H54 (cell line): ENCODE measurements around the gene CHD6.

Experiments used
- DNase-seq: peaks from one replicate; pipeline ENCODE4 v3.0.0; 2011; ENCODE audit warnings: low spot score, mixed read lengths; ENCODE audit not compliant: insufficient read length
- FAIRE-seq: peaks from 3 replicates; lab custom pipeline; 2011; peaks lifted over from hg19 to GRCh38; lab: Jason Lieb, UNC
- POLR2A ChIP-seq: IDR thresholded peaks from 2 replicates; pipeline ENCODE4 v1.6.1; 2011; ENCODE audit warnings: low read depth, mild to moderate bottlenecking, low read length

The CHD6 gene

GRCh38 chr20:41631826-41632225, 13.6 kb upstream of the CHD6 start:
- FAIRE-seq (no peak), DNase-seq (no peak)
- TF ChIP-seq POLR2A = no peak

DNA sequence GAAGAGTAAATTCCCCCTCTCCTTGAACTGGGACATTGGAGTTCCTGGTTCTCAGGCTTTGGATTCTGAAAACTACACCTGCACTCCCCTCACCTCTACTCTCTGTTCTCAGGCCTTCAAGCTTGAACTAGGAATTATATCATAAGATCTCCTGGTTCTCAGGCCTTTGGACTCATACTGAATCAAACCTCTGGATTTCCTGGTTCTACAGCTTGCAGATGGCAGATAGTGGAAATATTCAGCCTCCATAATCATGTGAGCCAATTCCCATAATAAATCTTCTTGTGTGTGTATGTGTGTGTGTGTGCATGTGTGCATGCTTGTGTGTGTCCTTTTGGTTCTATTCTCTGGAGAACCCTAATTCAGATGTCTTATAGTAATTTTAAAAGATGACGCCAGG, 12.7 kb upstream of the CHD6 start:
- DNase-seq = no peak
- TF ChIP-seq POLR2A = no peak
- no peak for FAIRE-seq

- DNase-seq = no peak
- no peak for FAIRE-seq
Measured at GRCh38 chr20:41627611-41628244, 9.6 kb upstream of the CHD6 start.

DNA sequence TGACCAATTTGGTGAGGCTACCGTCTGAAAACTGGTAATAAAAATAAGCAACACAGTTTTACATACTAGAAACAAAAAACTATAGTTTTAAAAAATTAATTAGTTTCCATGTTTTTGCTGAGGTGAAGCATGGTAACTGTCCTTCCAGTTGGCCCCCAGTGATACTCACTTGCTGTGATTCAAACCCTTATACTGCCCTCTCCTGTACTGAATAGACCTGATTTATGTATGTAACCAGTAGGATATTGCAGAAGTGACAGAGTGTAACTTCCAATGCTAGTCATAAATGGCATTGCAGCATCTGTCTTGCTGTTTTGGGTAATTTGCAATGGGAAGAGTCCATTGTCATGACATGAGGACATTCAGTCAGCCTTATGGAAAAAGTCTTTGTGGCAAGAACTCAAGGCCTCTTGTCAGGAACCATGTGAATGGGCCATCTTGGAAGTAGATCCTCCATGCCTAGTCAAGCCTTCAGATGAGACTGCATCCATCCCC, 8.9 kb upstream of the CHD6 start:
- DNase-seq (no peak), FAIRE-seq (no peak)
- TF ChIP-seq POLR2A = no peak

More at GRCh38 chr20:41627611-41628244, 9.6 kb upstream of the CHD6 start:
- TF ChIP-seq POLR2A = no peak

DNA sequence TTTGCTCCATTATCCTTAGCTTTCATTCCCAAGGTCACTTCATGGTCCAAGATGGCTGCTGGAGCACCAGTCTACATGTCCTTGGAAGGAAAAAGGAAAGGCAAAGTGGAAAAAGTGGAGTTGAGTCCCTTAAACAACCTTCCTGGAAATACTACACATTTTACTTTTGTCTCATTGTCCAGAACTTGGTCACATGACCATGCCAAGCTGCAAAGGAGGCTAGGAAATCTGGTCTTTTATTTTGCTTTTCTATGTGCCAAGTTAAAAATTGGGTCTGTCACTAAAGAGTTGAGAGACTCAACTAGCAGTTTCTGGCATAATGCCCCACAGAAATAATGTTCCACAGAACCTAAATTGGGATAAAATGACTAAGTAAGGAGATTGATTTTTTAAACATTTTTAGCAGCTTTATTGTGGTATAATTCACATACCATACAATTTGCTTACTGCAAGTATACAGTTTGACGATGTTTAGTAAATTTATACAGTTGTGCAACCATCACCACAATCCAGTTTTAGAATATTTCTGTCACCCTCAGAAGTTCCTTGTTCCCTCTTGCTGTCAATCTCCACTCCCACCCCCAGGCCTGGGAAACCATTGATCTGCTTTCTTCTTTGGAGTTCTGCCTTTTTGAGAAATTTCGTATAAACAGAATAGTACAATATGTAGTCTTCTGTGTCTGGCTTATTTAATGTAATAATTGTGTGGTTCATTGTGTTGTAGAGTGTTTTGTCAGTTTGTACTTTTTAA, 5.6 kb upstream of the CHD6 start:
- DNase-seq (no peak), FAIRE-seq (no peak)

GRCh38 chr20:41622584-41622983, 4.4 kb upstream of the CHD6 start:
- FAIRE-seq (no peak), DNase-seq (no peak)
- TF ChIP-seq POLR2A = no peak

More for the DNA sequence above, 5.6 kb upstream of the CHD6 start:
- no peak for TF ChIP-seq POLR2A

- no peak for FAIRE-seq
- no peak for TF ChIP-seq POLR2A
- no peak for DNase-seq
Measured at GRCh38 chr20:41621971-41622370, 3.8 kb upstream of the CHD6 start.

- FAIRE-seq (no peak), DNase-seq (no peak)
- TF ChIP-seq POLR2A = no peak
Measured at GRCh38 chr20:41621421-41621820, 3.2 kb upstream of the CHD6 start.

DNA sequence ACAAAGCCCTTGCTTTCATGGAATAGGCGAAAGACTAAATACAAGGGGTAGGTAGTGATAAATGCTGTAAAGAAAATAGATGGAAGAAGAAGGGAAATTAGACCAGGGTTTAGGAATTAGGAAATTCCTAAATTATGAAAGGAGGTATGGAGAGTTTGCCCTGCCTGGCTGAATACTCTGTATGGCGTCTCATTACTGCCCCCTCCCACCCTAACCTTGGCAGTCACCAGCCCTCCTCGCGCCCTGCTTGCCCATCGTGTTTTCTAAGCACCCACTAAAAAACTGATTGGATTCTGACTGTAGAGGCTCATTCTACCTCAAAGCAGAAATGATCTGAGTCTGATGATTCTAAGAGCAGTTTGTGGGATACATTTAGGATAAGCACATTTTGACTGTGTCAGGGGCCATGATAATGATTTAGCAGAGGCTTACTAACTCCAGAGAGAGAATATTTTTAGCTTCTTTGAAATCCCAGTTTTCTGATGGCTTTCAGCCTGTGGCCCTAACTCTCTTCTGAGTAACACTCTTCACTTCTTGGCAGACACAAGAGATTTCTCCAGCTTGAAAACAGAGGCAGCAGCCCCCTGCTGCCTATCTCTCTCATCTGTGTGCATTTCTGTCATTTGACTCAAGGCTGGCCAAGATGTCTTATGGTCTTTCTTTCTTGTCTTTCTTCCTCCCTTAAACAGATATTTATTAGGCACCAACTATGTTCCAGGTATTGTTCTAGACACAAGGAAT, 1.4 kb upstream of the CHD6 start:
- FAIRE-seq = no peak
- no peak for DNase-seq
- no peak for TF ChIP-seq POLR2A

DNA sequence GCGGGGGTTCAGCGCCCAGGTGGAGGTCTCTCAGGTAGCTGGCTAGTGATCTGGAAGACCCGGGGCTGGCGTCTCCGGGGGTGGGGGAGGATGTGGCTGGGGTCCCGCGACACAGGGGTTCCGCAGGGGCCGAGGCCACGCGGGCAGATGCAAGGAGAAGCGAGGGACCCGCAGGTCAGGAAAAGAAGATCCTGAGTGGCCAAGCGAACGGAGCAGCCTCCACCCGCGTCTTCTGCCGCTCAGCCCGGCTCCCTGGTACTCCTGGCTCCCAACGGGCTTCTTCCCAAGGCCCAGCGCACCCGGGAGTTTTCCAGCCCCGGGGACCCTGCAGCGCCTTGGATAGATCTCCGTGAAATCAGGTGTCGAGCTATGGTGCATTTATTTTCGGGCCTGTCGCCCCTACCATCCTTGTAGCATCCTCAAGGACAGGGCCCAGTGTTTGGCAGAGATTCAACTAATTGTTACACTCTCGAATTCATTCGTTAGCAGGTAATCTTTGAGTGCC, 682 bp upstream of the CHD6 start:
- FAIRE-seq (no peak), DNase-seq (peak; percentile 28)
- no peak for TF ChIP-seq POLR2A

DNA sequence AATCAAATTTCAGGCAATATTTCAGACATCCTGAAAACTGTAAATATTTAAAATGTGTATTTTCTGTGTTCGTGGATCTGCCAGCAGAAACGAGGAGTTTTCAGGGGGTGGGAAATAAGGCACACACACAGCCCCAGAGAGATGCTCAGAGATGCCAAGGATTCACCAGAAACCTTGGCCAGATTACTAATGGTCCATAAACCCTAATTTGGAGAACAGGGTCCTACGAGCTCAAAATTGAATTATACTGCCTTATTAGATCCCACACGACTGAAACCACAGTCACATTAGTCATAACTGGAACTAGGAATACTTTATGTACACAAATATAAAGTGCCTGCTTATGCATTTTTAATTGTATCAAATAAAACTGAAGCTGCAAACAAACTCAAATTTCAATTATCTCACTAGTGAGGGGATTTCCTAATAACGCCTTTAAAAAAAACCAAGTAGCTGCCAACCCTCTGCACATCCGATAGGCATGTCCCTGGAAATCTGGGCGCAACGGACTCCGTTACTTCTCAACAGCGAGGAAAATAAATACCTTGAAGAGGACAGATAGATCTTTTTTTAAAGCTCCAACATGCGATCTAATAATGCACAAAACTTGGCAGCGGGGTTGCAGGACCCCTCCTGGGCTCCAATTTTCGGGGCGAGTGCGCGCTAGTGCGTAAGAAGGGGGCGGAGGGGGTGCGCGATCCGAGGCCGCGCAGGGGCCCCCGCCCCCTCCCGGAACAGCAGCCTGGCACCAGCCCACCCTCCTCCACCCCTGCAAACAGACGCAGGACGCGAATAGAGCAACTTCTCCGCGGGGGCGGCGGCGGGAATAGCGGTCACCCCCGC, 897 bp downstream of the CHD6 start:
- no peak for FAIRE-seq
- DNase-seq = peak; percentile 40
- peak; percentile 44; the same call in 1 of the 2 replicates for TF ChIP-seq POLR2A

- no peak for TF ChIP-seq POLR2A
- FAIRE-seq = no peak
- DNase-seq = no peak
Measured at GRCh38 chr20:41616228-41616627, 1.9 kb downstream of the CHD6 start.

GRCh38 chr20:41615676-41616075, 2.5 kb downstream of the CHD6 start:
- no peak for DNase-seq
- FAIRE-seq = no peak
- no peak for TF ChIP-seq POLR2A
